ENCODE measurements around the gene TTYH2.

Gene TTYH2

DNA sequence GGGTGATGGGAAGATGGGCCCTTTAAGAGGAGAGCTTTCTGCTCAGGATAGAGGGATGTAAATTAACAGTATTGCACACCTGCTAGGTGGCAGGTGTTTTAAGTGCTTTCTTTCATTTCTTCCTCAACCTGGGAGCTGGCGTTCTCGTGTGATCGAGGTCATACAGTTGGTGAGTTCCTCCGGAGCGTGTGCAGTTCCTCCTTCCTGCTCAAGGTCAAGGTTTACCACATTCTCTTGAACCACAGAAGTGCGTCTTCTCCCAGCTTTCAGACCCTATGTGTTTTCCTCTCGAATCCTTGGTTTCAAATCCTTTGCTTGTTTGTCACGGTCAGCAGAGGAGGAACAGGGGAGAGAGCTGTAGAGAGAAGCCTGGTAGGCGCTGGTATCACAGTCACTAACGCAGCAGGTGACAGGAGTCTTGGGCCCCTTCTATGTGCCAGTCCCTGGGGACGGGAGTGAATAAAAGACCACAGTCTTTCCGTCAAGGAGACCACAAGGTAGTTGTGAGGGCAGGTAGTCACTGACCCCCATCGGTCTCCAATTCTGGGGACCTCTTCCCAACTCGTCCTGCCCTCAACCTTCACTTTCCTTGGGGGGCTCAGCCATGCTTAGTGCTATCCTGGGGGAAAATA lies 61.5 kb downstream of the TTYH2 start:
- H2BK5ac ChIP-seq (ENCODE audit: low read length) = no peak overlapping the region
- WGBS, 2 donors (ENCODE audit: extremely low coverage in 2 of 2, insufficient read length in 2 of 2, insufficient replicate concordance in 1 of 2) = no CpG with 5 or more reads among the region's 14 CpGs

DNA sequence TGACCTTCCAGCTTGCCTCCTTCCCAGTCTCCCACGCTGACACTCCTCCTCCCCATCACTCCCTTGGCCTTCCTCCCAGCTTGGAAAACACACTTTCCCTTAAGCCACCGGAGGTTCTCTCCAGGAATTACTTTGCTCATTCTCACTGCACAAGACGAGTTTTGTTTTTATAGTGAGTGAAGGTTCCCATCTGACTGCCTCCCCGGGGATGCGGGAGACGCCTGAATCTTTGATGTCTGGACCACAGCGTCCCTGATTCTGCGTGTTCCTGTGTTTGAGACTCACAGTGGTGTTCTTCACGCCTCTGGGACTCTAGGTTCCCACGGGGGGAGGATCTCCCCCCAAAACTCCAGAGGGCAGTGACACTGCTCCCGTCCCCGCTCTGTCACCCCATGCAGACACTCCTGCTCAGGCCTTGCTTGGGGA lies 62.7 kb downstream of the TTYH2 start:
- Histone ChIP-seq H3K4me2 (ENCODE audit: insufficient read depth, low read length, poor library complexity, severe bottlenecking) (peak overlapping the region; percentile 26), H2AFZ (ENCODE audit: low read length) (no peak overlapping the region), H3K18ac (ENCODE audit: low read length) (peak overlapping the region; percentile 69), H2BK15ac (ENCODE audit: low read length) (no peak overlapping the region), H3K36me3 (replicated peaks in 1 of 2; ENCODE audit: control insufficient read depth in 2 of 2, insufficient read depth in 2 of 2, low read length in 2 of 2) (no peaks in the 10 kb centered on the region), H2BK120ac (ENCODE audit: low read depth, low read length) (no peak overlapping the region), H3K23ac (ENCODE audit: low read depth, low read length, poor library complexity) (peak overlapping the region; percentile 34), H2AK5ac (ENCODE audit: low read depth, low read length) (no peak overlapping the region), H3K79me1 (ENCODE audit: low read depth, low read length) (no peaks in the 10 kb centered on the region), H4K91ac (ENCODE audit: low read depth, low read length, poor library complexity) (no peak overlapping the region), H3K9me3 (replicated peaks in 1 of 2; ENCODE audit: control insufficient read depth in 2 of 2, insufficient read depth in 1 of 2, low read depth in 1 of 2, low read length in 2 of 2) (no peaks in the 10 kb centered on the region), H3K4ac (ENCODE audit: low read length) (no peak overlapping the region), H2BK5ac (ENCODE audit: low read length) (no peak overlapping the region), H3K9ac (ENCODE audit: low read depth, low read length, poor library complexity) (no peak overlapping the region), H4K8ac (ENCODE audit: low read depth, low read length) (no peak overlapping the region), H3K14ac (ENCODE audit: low read length) (no peak overlapping the region), H3K4me3 (ENCODE audit: low read length in 2 of 2) (no peak overlapping the region), H3K27ac (replicated peaks; ENCODE audit: low read length) (no peak overlapping the region), H3K4me1 (ENCODE audit: control insufficient read depth in 2 of 2, insufficient read depth in 1 of 2, low read depth in 1 of 2, low read length in 2 of 2) (peaks cover 38 to 63% of the 10 kb centered on the region in 2 donors), H3K27me3 (ENCODE audit: control insufficient read depth in 3 of 3, insufficient read depth in 3 of 3, low read depth in 1 of 3, low read length in 3 of 3) (peaks cover 0 to 13% (median 0%) of the 10 kb centered on the region in 3 experiments), H2BK12ac (ENCODE audit: low read length) (no peak overlapping the region)
- no peak for DNase-seq (ENCODE audit: low spot score)
- no CpG with 5 or more reads among the region's 12 CpGs for WGBS, 2 donors (ENCODE audit: extremely low coverage in 2 of 2, insufficient read length in 2 of 2, insufficient replicate concordance in 1 of 2)

More for the DNA sequence above, 61.5 kb downstream of the TTYH2 start:
- no peaks in the 10 kb centered on the region for H3K9me3 ChIP-seq (replicated peaks in 1 of 2; ENCODE audit: control insufficient read depth in 2 of 2, insufficient read depth in 1 of 2, low read depth in 1 of 2, low read length in 2 of 2)
- no peak overlapping the region for H4K91ac ChIP-seq (ENCODE audit: low read depth, low read length, poor library complexity)
- no peak overlapping the region for H3K18ac ChIP-seq (ENCODE audit: low read length)
- H2BK12ac ChIP-seq (ENCODE audit: low read length) = no peak overlapping the region
- H3K9ac ChIP-seq (ENCODE audit: low read depth, low read length, poor library complexity) = no peak overlapping the region
- H3K4me1 ChIP-seq (ENCODE audit: control insufficient read depth in 2 of 2, insufficient read depth in 1 of 2, low read depth in 1 of 2, low read length in 2 of 2) = peaks cover 39 to 70% of the 10 kb centered on the region in 2 donors
- no peak overlapping the region for H4K8ac ChIP-seq (ENCODE audit: low read depth, low read length)
- H3K36me3 ChIP-seq (replicated peaks in 1 of 2; ENCODE audit: control insufficient read depth in 2 of 2, insufficient read depth in 2 of 2, low read length in 2 of 2) = no peaks in the 10 kb centered on the region
- DNase-seq (ENCODE audit: low spot score) = no peak
- H2AFZ ChIP-seq (ENCODE audit: low read length) = no peak overlapping the region
- H3K27ac ChIP-seq (replicated peaks; ENCODE audit: low read length) = no peak overlapping the region
- H2BK15ac ChIP-seq (ENCODE audit: low read length) = no peak overlapping the region
- no peak overlapping the region for H2AK5ac ChIP-seq (ENCODE audit: low read depth, low read length)
- no peaks in the 10 kb centered on the region for H3K79me1 ChIP-seq (ENCODE audit: low read depth, low read length)
- H3K4ac ChIP-seq (ENCODE audit: low read length) = no peak overlapping the region
- H3K4me2 ChIP-seq (ENCODE audit: insufficient read depth, low read length, poor library complexity, severe bottlenecking) = no peak overlapping the region
- H3K27me3 ChIP-seq (ENCODE audit: control insufficient read depth in 3 of 3, insufficient read depth in 3 of 3, low read depth in 1 of 3, low read length in 3 of 3) = peaks cover 0 to 13% (median 0%) of the 10 kb centered on the region in 3 experiments
- no peak overlapping the region for H3K23ac ChIP-seq (ENCODE audit: low read depth, low read length, poor library complexity)
- H3K4me3 ChIP-seq (ENCODE audit: low read length in 2 of 2) = no peak overlapping the region
- H3K14ac ChIP-seq (ENCODE audit: low read length) = no peak overlapping the region
- H2BK120ac ChIP-seq (ENCODE audit: low read depth, low read length) = no peak overlapping the region

DNA sequence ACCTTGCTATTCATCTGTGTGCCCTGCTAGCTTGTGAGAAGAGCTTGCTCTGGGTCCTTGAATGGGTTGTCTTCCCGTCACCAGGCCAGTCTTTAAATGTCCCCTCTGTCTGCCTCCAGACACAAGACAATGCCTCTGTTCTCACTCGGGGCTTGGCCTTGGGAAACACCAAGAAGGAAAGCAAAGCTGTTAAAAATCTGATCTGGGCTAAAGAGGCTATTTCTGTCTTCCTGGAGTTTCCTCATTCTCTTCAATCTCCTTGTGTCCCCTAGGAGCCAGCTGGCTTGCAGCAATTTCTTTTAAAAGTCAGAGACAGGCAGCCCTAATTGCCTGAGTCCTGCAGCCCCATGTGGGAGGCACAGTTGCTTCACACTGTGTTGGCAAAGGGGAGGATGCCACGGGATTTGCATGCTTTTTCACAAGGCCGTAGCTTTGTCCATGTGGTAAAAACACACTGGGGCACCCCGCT lies 63.2 kb downstream of the TTYH2 start:
- DNase-seq (ENCODE audit: low spot score) = no peak

DNA sequence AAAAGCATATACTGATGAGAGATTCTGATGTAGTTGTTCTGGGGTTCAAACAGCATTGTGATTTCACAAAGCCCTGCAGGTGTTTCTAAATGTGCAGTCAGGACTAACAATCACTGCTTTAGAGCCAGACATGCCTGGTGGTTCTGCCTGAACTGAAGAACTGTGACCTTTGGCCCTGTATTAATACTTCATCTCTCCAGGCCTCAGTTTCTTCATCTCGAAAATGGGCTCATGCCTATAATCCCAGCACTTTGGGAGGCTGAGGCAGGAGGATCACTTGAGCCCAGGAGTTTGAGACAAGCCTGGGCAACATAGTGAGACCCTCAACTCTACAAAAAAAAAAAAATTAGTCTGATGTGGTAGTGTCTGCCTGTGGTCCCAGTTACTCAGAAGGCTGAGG lies 64.6 kb downstream of the TTYH2 start:
- no peak overlapping the region for H4K91ac ChIP-seq (ENCODE audit: low read depth, low read length, poor library complexity)
- no peak overlapping the region for H3K14ac ChIP-seq (ENCODE audit: low read length)
- H3K18ac ChIP-seq (ENCODE audit: low read length) = no peak overlapping the region
- H3K4me3 ChIP-seq (ENCODE audit: low read length in 2 of 2) = no peak overlapping the region
- peaks cover 23 to 46% of the 10 kb centered on the region in 2 donors for H3K4me1 ChIP-seq (ENCODE audit: control insufficient read depth in 2 of 2, insufficient read depth in 1 of 2, low read depth in 1 of 2, low read length in 2 of 2)
- no peak overlapping the region for H2AK5ac ChIP-seq (ENCODE audit: low read depth, low read length)
- H3K36me3 ChIP-seq (replicated peaks in 1 of 2; ENCODE audit: control insufficient read depth in 2 of 2, insufficient read depth in 2 of 2, low read length in 2 of 2) = no peaks in the 10 kb centered on the region
- H3K27ac ChIP-seq (replicated peaks; ENCODE audit: low read length) = no peak overlapping the region
- no peak overlapping the region for H2AFZ ChIP-seq (ENCODE audit: low read length)
- H3K4ac ChIP-seq (ENCODE audit: low read length) = no peak overlapping the region
- H2BK5ac ChIP-seq (ENCODE audit: low read length) = no peak overlapping the region
- no peak overlapping the region for H3K23ac ChIP-seq (ENCODE audit: low read depth, low read length, poor library complexity)
- peaks cover 0 to 13% (median 0%) of the 10 kb centered on the region in 3 experiments for H3K27me3 ChIP-seq (ENCODE audit: control insufficient read depth in 3 of 3, insufficient read depth in 3 of 3, low read depth in 1 of 3, low read length in 3 of 3)
- WGBS, 2 donors (ENCODE audit: extremely low coverage in 2 of 2, insufficient read length in 2 of 2, insufficient replicate concordance in 1 of 2) = no CpG with 5 or more reads among the region's 1 CpG
- H3K9ac ChIP-seq (ENCODE audit: low read depth, low read length, poor library complexity) = no peak overlapping the region
- no peak overlapping the region for H2BK120ac ChIP-seq (ENCODE audit: low read depth, low read length)
- H4K8ac ChIP-seq (ENCODE audit: low read depth, low read length) = no peak overlapping the region
- H3K4me2 ChIP-seq (ENCODE audit: insufficient read depth, low read length, poor library complexity, severe bottlenecking) = no peak overlapping the region
- no peak overlapping the region for H2BK12ac ChIP-seq (ENCODE audit: low read length)
- no peaks in the 10 kb centered on the region for H3K9me3 ChIP-seq (replicated peaks in 1 of 2; ENCODE audit: control insufficient read depth in 2 of 2, insufficient read depth in 1 of 2, low read depth in 1 of 2, low read length in 2 of 2)
- DNase-seq (ENCODE audit: low spot score) = no peak
- no peaks in the 10 kb centered on the region for H3K79me1 ChIP-seq (ENCODE audit: low read depth, low read length)
- H2BK15ac ChIP-seq (ENCODE audit: low read length) = no peak overlapping the region

More for the DNA sequence above, 63.2 kb downstream of the TTYH2 start:
- H3K27me3 ChIP-seq (ENCODE audit: control insufficient read depth in 3 of 3, insufficient read depth in 3 of 3, low read depth in 1 of 3, low read length in 3 of 3) = peaks cover 0 to 13% (median 0%) of the 10 kb centered on the region in 3 experiments
- no peak overlapping the region for H2BK5ac ChIP-seq (ENCODE audit: low read length)
- peak overlapping the region; percentile 26 for H3K4me2 ChIP-seq (ENCODE audit: insufficient read depth, low read length, poor library complexity, severe bottlenecking)
- H3K27ac ChIP-seq (replicated peaks; ENCODE audit: low read length) = peak overlapping the region; percentile 56
- no peak overlapping the region for H3K4me3 ChIP-seq (ENCODE audit: low read length in 2 of 2)
- peaks cover 34 to 59% of the 10 kb centered on the region in 2 donors for H3K4me1 ChIP-seq (ENCODE audit: control insufficient read depth in 2 of 2, insufficient read depth in 1 of 2, low read depth in 1 of 2, low read length in 2 of 2)
- no peak overlapping the region for H2BK15ac ChIP-seq (ENCODE audit: low read length)
- no peak overlapping the region for H3K9ac ChIP-seq (ENCODE audit: low read depth, low read length, poor library complexity)
- H3K36me3 ChIP-seq (replicated peaks in 1 of 2; ENCODE audit: control insufficient read depth in 2 of 2, insufficient read depth in 2 of 2, low read length in 2 of 2) = no peaks in the 10 kb centered on the region
- H3K4ac ChIP-seq (ENCODE audit: low read length) = no peak overlapping the region
- no peaks in the 10 kb centered on the region for H3K9me3 ChIP-seq (replicated peaks in 1 of 2; ENCODE audit: control insufficient read depth in 2 of 2, insufficient read depth in 1 of 2, low read depth in 1 of 2, low read length in 2 of 2)
- H3K79me1 ChIP-seq (ENCODE audit: low read depth, low read length) = no peaks in the 10 kb centered on the region
- no CpG with 5 or more reads among the region's 5 CpGs for WGBS, 2 donors (ENCODE audit: extremely low coverage in 2 of 2, insufficient read length in 2 of 2, insufficient replicate concordance in 1 of 2)
- no peak overlapping the region for H4K8ac ChIP-seq (ENCODE audit: low read depth, low read length)
- no peak overlapping the region for H3K14ac ChIP-seq (ENCODE audit: low read length)
- H2BK120ac ChIP-seq (ENCODE audit: low read depth, low read length) = no peak overlapping the region
- no peak overlapping the region for H4K91ac ChIP-seq (ENCODE audit: low read depth, low read length, poor library complexity)
- no peak overlapping the region for H3K18ac ChIP-seq (ENCODE audit: low read length)
- no peak overlapping the region for H2BK12ac ChIP-seq (ENCODE audit: low read length)
- peak overlapping the region; percentile 3 for H2AFZ ChIP-seq (ENCODE audit: low read length)
- no peak overlapping the region for H2AK5ac ChIP-seq (ENCODE audit: low read depth, low read length)
- H3K23ac ChIP-seq (ENCODE audit: low read depth, low read length, poor library complexity) = peak overlapping the region; percentile 26

Measured in neuronal stem cell (in vitro differentiated cells).